Duodenal mucosa (tissue), 2 donors: ENCODE results near the gene KLC4.
"Not testable (repeated sequence)": the region's sequence is repeated elsewhere in the genome, so short reads cannot be mapped to it uniquely, and the experiment has no call there.

Experiments used
- H3K27ac ChIP-seq: one replicate; pipeline ENCODE4 v1.7.0; 2013; ENCODE audit warnings: low read depth, low read length
- H3K27me3 ChIP-seq, 2 donors: one replicate each; pipeline ENCODE4 v1.7.0; 2013; ENCODE audit warnings: low read length in 2 of 2, control low read depth in 1 of 2; ENCODE audit not compliant: insufficient read depth in 2 of 2, control insufficient read depth in 1 of 2
- H3K36me3 ChIP-seq, 2 donors: one replicate each; pipeline ENCODE4 v1.7.0; 2013; ENCODE audit warnings: low read length in 2 of 2, control low read depth in 1 of 2; ENCODE audit not compliant: insufficient read depth in 2 of 2, control insufficient read depth in 1 of 2
- H3K4me1 ChIP-seq, 2 donors: one replicate each; pipeline ENCODE4 v1.7.0; 2013; ENCODE audit warnings: low read length in 2 of 2, control low read depth in 1 of 2; ENCODE audit not compliant: insufficient read depth in 2 of 2, control insufficient read depth in 1 of 2
- H3K4me3 ChIP-seq, 2 donors: one replicate each; pipeline ENCODE4 v1.7.0; 2013; ENCODE audit warnings: low read length in 2 of 2, low read depth in 1 of 2
- H3K9ac ChIP-seq, 2 donors: one replicate each; pipeline ENCODE4 v1.7.0; 2013; ENCODE audit warnings: low read length in 2 of 2, low read depth in 1 of 2
- H3K9me3 ChIP-seq, 2 donors: one replicate each; pipeline ENCODE4 v1.7.0; 2013; ENCODE audit warnings: low read length in 2 of 2, control low read depth in 1 of 2; ENCODE audit not compliant: control insufficient read depth in 1 of 2

The KLC4 gene

GRCh38 chr6:43105538-43106222 lies 46.2 kb downstream of the KLC4 start:
- no peaks in the 10 kb centered on the region for H3K36me3 ChIP-seq
- no peak overlapping the region for H3K4me3 ChIP-seq
- H3K4me1 ChIP-seq = no peaks in the 10 kb centered on the region
- H3K9me3 ChIP-seq = no peaks in the 10 kb centered on the region
- no peak overlapping the region for H3K27ac ChIP-seq
- H3K9ac ChIP-seq = no peak overlapping the region
- H3K27me3 ChIP-seq = no peaks in the 10 kb centered on the region

DNA sequence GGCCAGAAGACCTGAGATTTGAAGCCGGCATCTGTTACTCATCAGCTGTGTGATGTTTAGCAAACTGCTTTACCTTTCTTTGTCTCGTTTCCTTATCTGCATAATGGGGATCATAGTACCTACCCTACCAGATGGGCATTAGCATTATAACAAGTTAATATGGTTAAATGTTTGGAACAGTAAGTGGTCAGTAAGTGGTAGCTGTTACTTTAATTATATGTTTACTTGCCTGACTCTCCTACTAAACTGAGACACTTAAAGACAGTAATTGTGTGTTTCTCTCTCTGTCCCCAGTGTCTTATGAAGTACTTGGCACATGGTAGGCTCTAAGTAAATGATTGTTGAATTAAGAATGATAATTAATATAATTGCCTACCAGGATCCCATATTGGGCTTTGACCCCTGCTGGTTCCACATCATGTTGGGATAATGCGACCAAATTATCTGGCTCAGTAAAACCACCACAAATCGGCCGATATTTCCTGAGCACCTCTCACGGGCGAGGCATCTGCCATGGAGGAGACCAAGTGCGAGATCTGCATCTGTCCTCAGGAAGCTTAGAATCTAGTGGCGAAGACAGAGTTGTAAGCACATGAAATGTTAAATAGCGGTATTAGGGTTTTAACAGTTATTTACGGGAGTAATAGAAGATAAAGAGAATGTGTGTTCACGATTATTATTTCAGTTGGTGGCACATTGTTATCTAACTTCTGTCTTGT lies 48.1 kb downstream of the KLC4 start:
- no peaks in the 10 kb centered on the region for H3K27me3 ChIP-seq
- no peaks in the 10 kb centered on the region for H3K36me3 ChIP-seq
- no peak overlapping the region for H3K9ac ChIP-seq
- H3K4me1 ChIP-seq = no peaks in the 10 kb centered on the region
- no peak overlapping the region for H3K4me3 ChIP-seq
- no peaks in the 10 kb centered on the region for H3K9me3 ChIP-seq
- no peak overlapping the region for H3K27ac ChIP-seq

GRCh38 chr6:43113431-43114260 lies 54.2 kb downstream of the KLC4 start:
- H3K27ac ChIP-seq = no peak overlapping the region
- H3K4me3 ChIP-seq = no peak overlapping the region
- H3K9ac ChIP-seq = no peak overlapping the region
- H3K36me3 ChIP-seq = no peaks in the 10 kb centered on the region
- no peaks in the 10 kb centered on the region for H3K9me3 ChIP-seq
- H3K4me1 ChIP-seq = no peaks in the 10 kb centered on the region
- no peaks in the 10 kb centered on the region for H3K27me3 ChIP-seq

DNA sequence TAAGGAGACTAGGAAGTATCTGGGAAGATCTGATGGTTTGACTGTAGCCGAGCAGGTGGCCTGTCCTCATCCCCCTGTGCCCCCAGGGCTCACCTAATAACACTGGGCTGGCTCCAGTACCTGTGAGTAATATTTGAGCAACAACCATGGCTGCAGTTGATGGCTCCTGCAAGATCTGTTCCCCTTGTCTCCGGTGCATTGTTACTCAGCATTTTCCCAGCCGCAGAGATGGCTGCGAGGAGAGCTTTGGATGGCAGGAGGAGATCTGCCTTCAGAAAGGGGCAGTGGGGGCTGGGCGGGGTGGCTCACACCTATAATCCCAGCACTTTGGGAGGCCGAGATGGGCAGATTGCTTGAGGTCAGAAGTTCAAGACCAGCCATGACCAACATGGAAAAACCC lies 55.9 kb downstream of the KLC4 start:
- H3K9me3 ChIP-seq = no peaks in the 10 kb centered on the region
- H3K36me3 ChIP-seq = no peaks in the 10 kb centered on the region
- H3K4me3 ChIP-seq = no peak overlapping the region
- H3K9ac ChIP-seq = no peak overlapping the region
- H3K27ac ChIP-seq = no peak overlapping the region
- no peaks in the 10 kb centered on the region for H3K27me3 ChIP-seq
- H3K4me1 ChIP-seq = no peaks in the 10 kb centered on the region

GRCh38 chr6:43117466-43117865 lies 58.0 kb downstream of the KLC4 start:
- H3K4me3 ChIP-seq, H3K4me1 ChIP-seq, H3K27ac ChIP-seq, H3K27me3 ChIP-seq, H3K9ac ChIP-seq, H3K9me3 ChIP-seq, H3K36me3 ChIP-seq: not testable (repeated sequence)

- Histone ChIP-seq H3K27me3 (no peaks in the 10 kb centered on the region), H3K36me3 (no peaks in the 10 kb centered on the region), H3K4me3 (no peak overlapping the region), H3K27ac (no peak overlapping the region), H3K9me3 (no peaks in the 10 kb centered on the region), H3K4me1 (peaks cover 0 to 4% of the 10 kb centered on the region in 2 donors), H3K9ac (no peak overlapping the region)
Measured at GRCh38 chr6:43119482-43119881, 60.1 kb downstream of the KLC4 start.

DNA sequence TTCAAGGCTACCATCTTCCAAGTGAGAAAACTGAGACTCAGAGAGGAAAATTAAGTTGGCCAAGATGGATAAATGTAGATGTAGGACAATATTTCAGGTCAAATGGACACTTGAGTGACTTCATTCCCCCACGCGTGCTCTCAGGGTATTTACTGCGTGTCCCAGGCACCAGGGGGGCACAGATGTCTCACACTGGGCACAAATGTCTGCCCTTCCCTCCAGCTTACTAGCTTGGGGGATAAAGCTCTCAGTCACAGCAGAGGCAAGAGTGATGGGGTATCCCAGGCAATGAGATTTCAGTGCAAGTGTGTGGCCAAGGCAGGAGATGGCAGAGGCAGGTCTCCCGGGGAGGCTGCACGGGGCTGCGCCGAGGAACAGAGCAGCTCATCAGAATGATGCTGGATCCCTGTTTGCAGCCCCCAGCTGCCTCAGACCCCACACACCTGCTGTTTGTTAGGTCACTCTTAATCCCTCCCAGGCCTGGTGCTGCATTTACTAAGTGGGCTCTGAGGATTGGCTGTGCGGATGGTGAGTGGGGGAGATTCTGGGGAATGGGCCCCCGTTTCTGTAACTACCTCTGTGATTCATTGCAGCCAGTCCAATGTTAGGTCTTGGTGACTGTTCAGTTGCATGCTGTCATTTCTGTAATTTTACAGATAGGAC lies 60.8 kb downstream of the KLC4 start:
- Histone ChIP-seq H3K27ac (no peak overlapping the region), H3K9ac (no peak overlapping the region), H3K4me1 (peaks cover 0 to 4% of the 10 kb centered on the region in 2 donors), H3K9me3 (no peaks in the 10 kb centered on the region), H3K27me3 (no peaks in the 10 kb centered on the region), H3K36me3 (no peaks in the 10 kb centered on the region), H3K4me3 (no peak overlapping the region)

DNA sequence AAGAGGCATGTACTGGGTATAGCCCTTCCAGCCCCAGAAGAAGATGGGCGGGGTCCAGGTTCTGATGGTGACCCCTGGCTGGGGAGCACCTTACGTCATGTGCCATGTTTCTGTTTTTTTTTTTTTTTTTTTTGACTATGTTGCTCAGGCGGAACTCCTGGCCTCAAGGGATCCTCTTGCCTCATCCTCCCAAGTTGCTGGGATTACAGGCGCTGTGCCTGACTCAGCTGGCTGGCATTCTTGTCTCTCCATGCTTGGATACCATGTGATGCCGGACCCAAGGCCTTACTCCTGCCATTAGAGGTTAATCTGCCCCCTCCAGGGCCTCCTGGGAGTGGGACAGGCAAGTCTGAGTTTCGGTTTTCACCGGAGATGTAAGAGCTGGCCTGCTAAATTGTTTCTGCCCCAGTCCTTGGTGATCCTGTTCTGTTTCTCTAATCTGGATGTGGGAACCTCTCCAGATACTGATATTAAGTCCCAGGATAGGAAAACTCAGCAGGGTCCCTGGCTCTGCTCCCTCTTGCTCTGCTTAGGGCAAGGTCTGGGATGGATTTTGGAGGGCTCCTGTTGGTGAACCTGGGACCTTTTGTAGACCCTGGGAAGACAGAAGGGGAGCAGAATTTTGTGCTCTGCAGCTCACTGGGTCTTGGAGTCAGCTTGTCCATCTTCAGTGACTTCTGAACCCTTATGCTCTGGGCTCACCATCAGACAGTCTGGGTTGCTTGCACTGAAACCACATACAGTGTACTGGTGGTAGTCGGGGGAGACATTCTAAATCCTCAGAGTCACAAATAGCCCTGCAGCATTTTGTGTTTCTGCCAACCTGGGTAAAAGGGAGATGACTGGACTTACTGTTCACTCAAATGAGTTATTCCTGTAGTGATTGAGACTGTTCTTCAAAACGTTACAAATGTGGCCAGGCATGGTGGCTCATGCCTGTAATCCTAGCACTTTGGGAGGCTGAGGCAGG lies 61.8 kb downstream of the KLC4 start:
- H3K9ac ChIP-seq = no peak overlapping the region
- no peaks in the 10 kb centered on the region for H3K27me3 ChIP-seq
- no peaks in the 10 kb centered on the region for H3K36me3 ChIP-seq
- peaks cover 0 to 4% of the 10 kb centered on the region in 2 donors for H3K4me1 ChIP-seq
- H3K9me3 ChIP-seq = no peaks in the 10 kb centered on the region
- H3K4me3 ChIP-seq = no peak overlapping the region
- H3K27ac ChIP-seq = no peak overlapping the region

- no peak overlapping the region for H3K27ac ChIP-seq
- no peaks in the 10 kb centered on the region for H3K27me3 ChIP-seq
- H3K4me1 ChIP-seq = peaks cover 6 to 13% of the 10 kb centered on the region in 2 donors
- H3K36me3 ChIP-seq = no peaks in the 10 kb centered on the region
- no peak overlapping the region for H3K4me3 ChIP-seq
- H3K9me3 ChIP-seq = no peaks in the 10 kb centered on the region
- no peak overlapping the region for H3K9ac ChIP-seq
Measured at GRCh38 chr6:43122146-43122545, 62.7 kb downstream of the KLC4 start.
